IPS-18a (cell line): ENCODE data around the gene FNDC3A.
A peak's percentile ranks its signal among the peaks of the same experiment; 100 is the strongest.

Experiments
- H3K27ac ChIP-seq: one replicate; pipeline ENCODE4 v1.5.1; 2013; ENCODE audit warnings: low read length
- H3K27me3 ChIP-seq: one replicate; pipeline ENCODE4 v1.6.1; 2013; ENCODE audit warnings: mild to moderate bottlenecking, low read length; ENCODE audit not compliant: control insufficient read depth, insufficient read depth
- H3K36me3 ChIP-seq: one replicate; pipeline ENCODE4 v1.6.1; 2013; ENCODE audit warnings: low read depth, low read length; ENCODE audit not compliant: control insufficient read depth
- H3K4me1 ChIP-seq: one replicate; pipeline ENCODE4 v1.6.1; 2013; ENCODE audit warnings: low read depth, low read length; ENCODE audit not compliant: control insufficient read depth
- H3K4me3 ChIP-seq: one replicate; pipeline ENCODE4 v1.5.1; 2013; ENCODE audit warnings: low read length
- H3K9ac ChIP-seq: one replicate; pipeline ENCODE4 v1.6.1; 2013; ENCODE audit warnings: mild to moderate bottlenecking, low read length, moderate library complexity
- H3K9me3 ChIP-seq: one replicate; pipeline ENCODE4 v1.6.1; 2013; ENCODE audit warnings: low read depth, low read length; ENCODE audit not compliant: control insufficient read depth

Gene FNDC3A

DNA sequence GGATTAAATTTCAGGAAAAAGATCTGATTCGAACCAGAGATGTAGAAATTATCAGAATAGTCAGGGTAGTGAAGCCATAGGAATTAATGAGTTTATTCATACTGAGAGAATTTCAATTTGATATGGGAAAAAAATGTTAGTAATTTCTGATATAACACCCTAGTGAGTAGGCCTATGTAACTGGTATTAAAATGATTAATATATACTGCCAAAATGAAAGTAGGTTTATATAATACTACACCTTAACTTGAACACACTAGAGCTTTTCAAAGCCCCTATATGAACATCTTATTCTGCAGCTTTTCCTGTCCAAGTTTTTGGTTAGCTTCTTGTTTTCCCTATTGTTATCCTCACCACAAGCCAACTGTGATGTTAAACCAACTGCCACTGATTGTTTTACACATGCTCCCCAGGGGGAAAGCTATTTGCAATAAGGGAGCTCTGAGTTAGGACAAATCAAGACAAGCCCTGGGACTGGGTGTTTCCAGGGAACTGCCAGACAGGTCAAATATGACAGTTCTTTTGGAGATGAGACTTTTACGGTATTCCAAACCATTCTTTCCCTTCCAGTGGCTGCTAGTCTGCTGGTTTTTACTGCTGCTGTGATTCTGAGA is 45.3 kb downstream of the FNDC3A start:
- peak overlapping the region; percentile 46 for H3K4me3 ChIP-seq
- no peaks in the 10 kb centered on the region for H3K9me3 ChIP-seq
- H3K27ac ChIP-seq = peak overlapping the region; percentile 59

GRCh38 chr13:49021953-49022352 is 46.2 kb downstream of the FNDC3A start:
- Histone ChIP-seq H3K4me3 (no peak overlapping the region), H3K9me3 (no peaks in the 10 kb centered on the region), H3K27ac (no peak overlapping the region), H3K36me3 (no peaks in the 10 kb centered on the region), H3K9ac (peak overlapping the region; percentile 28), H3K27me3 (no peaks in the 10 kb centered on the region), H3K4me1 (peaks cover 28% of the 10 kb centered on the region)

More for the DNA sequence above, 45.3 kb downstream of the FNDC3A start:
- Histone ChIP-seq H3K36me3 (no peaks in the 10 kb centered on the region), H3K4me1 (peaks cover 28% of the 10 kb centered on the region), H3K27me3 (no peaks in the 10 kb centered on the region), H3K9ac (peak overlapping the region; percentile 28)

DNA sequence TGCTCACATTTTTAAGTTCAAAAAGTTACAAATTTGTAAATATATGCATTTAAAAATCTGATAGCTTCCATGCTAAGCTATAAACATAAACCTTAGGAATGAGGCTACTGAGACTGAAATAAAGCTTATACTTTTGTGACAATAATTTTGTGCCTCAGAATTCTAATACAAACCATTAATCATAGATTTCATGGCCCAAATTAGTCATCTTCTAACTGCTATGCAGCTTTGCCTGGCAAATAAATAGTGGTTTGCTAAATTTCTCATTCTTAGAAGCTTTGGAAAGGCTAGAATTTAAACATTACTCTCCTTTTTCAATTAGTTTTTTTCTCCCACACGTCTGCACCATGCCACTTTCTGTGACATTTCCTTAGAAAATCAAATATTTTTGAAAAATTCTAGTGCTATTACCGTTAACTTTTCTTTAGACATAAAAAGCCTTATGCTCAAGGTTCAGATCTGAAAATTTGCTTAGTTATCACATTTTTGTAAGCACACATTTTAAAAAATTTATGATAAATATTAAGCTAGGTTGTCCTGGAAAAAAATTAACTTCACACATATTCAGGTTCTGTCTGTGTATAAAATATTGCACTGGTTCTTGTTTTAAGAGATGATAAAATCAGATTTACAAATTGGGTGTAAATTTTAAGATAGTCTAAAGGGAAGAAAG is 46.9 kb downstream of the FNDC3A start:
- Histone ChIP-seq H3K9ac (peak overlapping the region; percentile 28), H3K4me3 (no peak overlapping the region), H3K4me1 (peaks cover 28% of the 10 kb centered on the region), H3K36me3 (no peaks in the 10 kb centered on the region), H3K27ac (no peak overlapping the region), H3K9me3 (no peaks in the 10 kb centered on the region), H3K27me3 (no peaks in the 10 kb centered on the region)

DNA sequence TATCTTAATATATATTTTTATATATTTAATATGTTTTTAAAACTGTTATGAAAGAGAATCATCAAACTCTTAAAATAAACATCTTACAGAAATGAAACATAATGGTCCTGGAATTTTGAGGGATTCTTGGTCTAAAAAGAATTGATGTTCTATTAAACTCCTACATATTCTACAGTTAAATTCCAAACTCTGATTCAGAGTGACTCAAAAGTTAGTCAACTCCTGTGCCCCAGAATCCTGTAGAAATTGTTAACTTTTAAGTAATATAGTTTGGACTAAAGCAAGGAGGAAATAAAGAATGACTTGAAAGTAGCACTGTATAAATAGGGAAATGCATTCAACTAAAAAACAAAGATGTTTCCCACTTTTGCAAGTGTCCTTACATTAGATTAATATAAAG is 47.7 kb downstream of the FNDC3A start:
- H3K27ac ChIP-seq = no peak overlapping the region
- H3K36me3 ChIP-seq = no peaks in the 10 kb centered on the region
- no peak overlapping the region for H3K4me3 ChIP-seq
- H3K27me3 ChIP-seq = no peaks in the 10 kb centered on the region
- no peak overlapping the region for H3K9ac ChIP-seq
- no peaks in the 10 kb centered on the region for H3K9me3 ChIP-seq
- H3K4me1 ChIP-seq = peaks cover 28% of the 10 kb centered on the region

GRCh38 chr13:49026851-49027250 is 51.1 kb downstream of the FNDC3A start:
- Histone ChIP-seq H3K4me3 (no peak overlapping the region), H3K9ac (no peak overlapping the region), H3K36me3 (no peaks in the 10 kb centered on the region), H3K4me1 (peaks cover 8% of the 10 kb centered on the region), H3K27ac (no peak overlapping the region), H3K27me3 (no peaks in the 10 kb centered on the region), H3K9me3 (no peaks in the 10 kb centered on the region)

GRCh38 chr13:49029570-49029969 is 53.9 kb downstream of the FNDC3A start:
- Histone ChIP-seq H3K27me3 (no peaks in the 10 kb centered on the region), H3K4me3 (no peak overlapping the region), H3K9ac (no peak overlapping the region), H3K4me1 (no peaks in the 10 kb centered on the region), H3K36me3 (no peaks in the 10 kb centered on the region), H3K9me3 (no peaks in the 10 kb centered on the region), H3K27ac (no peak overlapping the region)

GRCh38 chr13:49030213-49030612 is 54.5 kb downstream of the FNDC3A start:
- Histone ChIP-seq H3K9ac (no peak overlapping the region), H3K4me3 (no peak overlapping the region), H3K9me3 (no peaks in the 10 kb centered on the region), H3K27ac (no peak overlapping the region), H3K36me3 (no peaks in the 10 kb centered on the region), H3K4me1 (no peaks in the 10 kb centered on the region), H3K27me3 (no peaks in the 10 kb centered on the region)

- Histone ChIP-seq H3K27me3 (no peaks in the 10 kb centered on the region), H3K36me3 (no peaks in the 10 kb centered on the region), H3K27ac (no peak overlapping the region), H3K9ac (no peak overlapping the region), H3K9me3 (no peaks in the 10 kb centered on the region), H3K4me3 (no peak overlapping the region), H3K4me1 (no peaks in the 10 kb centered on the region)
These were observed 65.2 kb downstream of the FNDC3A start for GRCh38 chr13:49040872-49041271.

GRCh38 chr13:49042476-49042875 is 66.8 kb downstream of the FNDC3A start:
- H3K36me3 ChIP-seq = no peaks in the 10 kb centered on the region
- no peak overlapping the region for H3K9ac ChIP-seq
- H3K27me3 ChIP-seq = no peaks in the 10 kb centered on the region
- H3K27ac ChIP-seq = no peak overlapping the region
- no peak overlapping the region for H3K4me3 ChIP-seq
- no peaks in the 10 kb centered on the region for H3K4me1 ChIP-seq
- no peaks in the 10 kb centered on the region for H3K9me3 ChIP-seq

GRCh38 chr13:49044008-49044407 is 68.3 kb downstream of the FNDC3A start:
- Histone ChIP-seq H3K9me3 (no peaks in the 10 kb centered on the region), H3K27me3 (no peaks in the 10 kb centered on the region), H3K27ac (no peak overlapping the region), H3K4me3 (no peak overlapping the region), H3K36me3 (no peaks in the 10 kb centered on the region), H3K9ac (no peak overlapping the region), H3K4me1 (no peaks in the 10 kb centered on the region)

- H3K27ac ChIP-seq = no peak overlapping the region
- no peaks in the 10 kb centered on the region for H3K36me3 ChIP-seq
- no peaks in the 10 kb centered on the region for H3K27me3 ChIP-seq
- H3K9me3 ChIP-seq = no peaks in the 10 kb centered on the region
- H3K4me1 ChIP-seq = no peaks in the 10 kb centered on the region
- no peak overlapping the region for H3K9ac ChIP-seq
- no peak overlapping the region for H3K4me3 ChIP-seq
These were observed 69.1 kb downstream of the FNDC3A start for GRCh38 chr13:49044836-49045235.

- Histone ChIP-seq H3K27me3 (no peaks in the 10 kb centered on the region), H3K4me1 (no peaks in the 10 kb centered on the region), H3K9me3 (no peaks in the 10 kb centered on the region), H3K4me3 (no peak overlapping the region), H3K27ac (no peak overlapping the region), H3K36me3 (no peaks in the 10 kb centered on the region), H3K9ac (no peak overlapping the region)
These were observed 70.3 kb downstream of the FNDC3A start for GRCh38 chr13:49046002-49046401.
